CD4-positive, alpha-beta T cell treated with Interleukin-12 subunit alpha and Interleukin-12 subunit beta, for 1 hour (primary cell): ENCODE measurements around the gene GP1BB.
"Not testable (repeated sequence)": the region's sequence is repeated elsewhere in the genome, so short reads cannot be mapped to it uniquely, and the experiment has no call there.

Source experiments
- DNase-seq: peaks from one replicate; pipeline ENCODE4 v3.0.0-alpha.2; 2020

Gene GP1BB

DNA sequence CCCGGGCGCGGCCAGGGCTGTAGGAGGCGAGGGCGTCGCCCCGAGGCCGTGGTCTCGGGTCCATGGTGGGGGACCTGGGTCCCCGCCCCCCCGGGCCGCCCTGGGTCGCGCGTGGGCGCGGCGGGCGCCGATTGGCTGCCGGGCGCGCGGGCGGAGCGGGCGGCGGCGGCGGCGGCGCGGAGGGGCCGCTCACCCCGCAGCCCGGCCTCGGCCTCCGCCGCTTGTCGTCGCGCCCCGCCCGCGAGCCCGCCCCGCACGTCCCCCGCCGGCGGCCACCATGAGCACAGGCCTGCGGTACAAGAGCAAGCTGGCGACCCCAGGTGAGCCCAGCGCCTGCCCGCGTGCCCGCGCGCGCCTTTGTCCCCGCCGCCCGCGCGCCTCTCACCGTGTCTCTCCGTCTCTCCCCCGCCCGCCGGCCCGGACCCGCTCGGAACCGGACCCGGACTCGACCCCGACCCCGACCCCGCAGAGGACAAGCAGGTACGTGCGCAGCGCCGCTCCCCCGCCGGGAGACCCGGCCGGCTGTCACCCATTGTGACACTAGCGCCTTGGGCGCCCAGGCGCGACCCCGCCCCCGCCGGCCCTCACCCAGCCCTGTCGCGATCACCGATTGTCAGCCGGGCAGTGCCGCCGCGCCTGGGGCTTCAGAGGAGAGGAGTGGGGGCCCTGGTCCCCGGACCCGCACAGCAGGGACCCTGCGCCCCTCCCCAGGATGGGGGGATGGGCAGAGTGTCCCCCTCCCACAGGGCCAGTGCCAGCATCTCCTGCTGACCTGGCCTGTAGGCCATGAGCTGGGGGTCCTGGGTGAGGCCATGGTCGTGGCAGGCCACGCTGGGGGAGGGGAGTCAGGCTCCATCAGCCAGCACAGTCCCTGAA, 8.8 kb upstream of the GP1BB start, which contains the start of gene SEPTIN5:
TSS of gene SEPTIN5 (plus strand) at position 192 of the 876 bp plus-strand sequence. CDS start at position 278, 86 bp downstream.
- DNase-seq: no peak

DNA sequence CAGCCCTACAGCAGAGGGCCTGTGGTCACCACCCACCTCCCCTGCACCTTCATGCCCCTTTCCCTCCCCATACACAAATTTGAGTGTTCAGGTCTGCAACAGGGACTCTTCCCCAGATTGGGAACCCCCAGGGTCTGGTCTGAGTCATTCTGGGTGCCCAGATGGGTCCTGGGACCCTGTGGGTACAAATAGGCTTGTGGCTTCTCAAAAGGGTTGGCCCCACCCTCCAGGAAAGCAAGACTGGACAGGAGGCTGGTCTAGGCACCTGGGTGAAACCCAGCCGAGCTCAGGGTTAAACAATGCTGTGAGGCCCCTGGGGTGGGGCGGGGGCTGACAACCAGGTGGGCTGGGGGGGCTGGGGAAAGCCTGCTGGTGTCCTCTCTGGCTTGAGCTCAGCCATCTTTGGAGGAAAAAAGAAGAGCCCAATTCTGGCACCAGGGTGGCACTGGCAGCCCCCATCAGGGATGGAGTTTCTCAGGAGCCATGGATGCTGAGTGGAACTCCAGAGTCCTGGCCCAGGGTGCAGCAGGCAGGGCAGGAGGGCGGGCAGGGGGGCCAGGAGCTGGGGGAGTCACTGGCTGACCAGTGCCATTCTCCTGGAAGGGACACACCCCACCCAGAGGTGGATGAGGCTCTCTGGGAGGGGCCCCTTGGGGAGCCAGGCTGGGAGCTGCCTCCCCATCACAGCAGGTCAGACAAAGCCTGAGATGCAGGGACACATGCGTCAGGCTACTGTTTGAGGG, 8.0 kb upstream of the GP1BB start:
- no peak for DNase-seq

DNA sequence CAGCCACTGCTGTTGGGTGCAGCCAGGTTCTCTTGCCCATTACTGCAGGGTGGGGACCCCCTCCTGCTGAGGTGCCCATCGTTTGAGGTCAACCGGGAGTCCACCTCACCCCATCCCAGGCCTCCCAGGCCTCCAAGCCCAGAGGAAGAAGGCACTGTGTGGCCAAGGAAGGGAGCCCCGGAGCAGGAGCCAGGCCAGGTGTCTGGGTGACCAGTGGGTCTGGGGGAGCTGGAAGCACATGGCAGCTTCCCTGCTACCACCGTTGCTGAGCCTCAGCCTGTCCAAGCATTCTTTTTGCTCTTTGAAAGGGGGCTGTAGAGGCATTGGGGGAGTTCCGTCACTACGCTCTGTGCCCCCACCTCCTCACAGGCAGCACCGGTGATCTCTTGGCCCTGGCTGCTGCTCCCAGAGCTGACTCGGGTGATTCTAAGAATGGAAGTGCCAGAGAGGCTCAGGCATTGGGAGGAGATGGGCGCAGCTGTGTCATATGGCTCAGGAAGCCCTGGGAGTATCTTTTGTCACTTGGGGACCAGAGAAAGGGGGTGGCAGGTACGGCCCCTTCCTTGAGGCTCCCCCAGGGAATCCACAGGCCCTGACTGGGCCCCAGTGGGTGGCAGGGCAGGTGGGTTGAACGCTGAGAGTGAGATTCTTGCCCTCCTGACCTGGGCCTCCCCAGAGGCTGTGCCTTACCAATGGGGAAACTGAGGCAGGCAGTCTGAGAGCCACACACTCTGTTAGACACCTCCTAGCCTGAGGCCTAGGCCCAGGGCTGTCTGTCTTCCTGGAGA, 7.1 kb upstream of the GP1BB start:
- no peak for DNase-seq

DNA sequence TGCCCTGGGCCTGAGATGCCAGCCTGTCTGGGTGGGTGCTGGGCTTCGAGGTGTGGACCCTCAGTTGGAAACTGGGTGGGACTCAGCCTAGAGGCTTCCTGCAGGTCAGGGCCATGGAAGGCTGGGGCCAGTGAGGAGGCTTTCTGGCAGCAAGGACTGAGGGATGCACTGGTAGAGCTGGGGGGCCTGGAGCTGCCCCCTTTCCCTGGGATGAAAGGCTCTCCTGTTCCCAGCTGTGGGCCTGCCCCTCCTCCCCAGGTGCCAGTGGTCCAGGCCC, 6.6 kb upstream of the GP1BB start:
- no peak for DNase-seq

DNA sequence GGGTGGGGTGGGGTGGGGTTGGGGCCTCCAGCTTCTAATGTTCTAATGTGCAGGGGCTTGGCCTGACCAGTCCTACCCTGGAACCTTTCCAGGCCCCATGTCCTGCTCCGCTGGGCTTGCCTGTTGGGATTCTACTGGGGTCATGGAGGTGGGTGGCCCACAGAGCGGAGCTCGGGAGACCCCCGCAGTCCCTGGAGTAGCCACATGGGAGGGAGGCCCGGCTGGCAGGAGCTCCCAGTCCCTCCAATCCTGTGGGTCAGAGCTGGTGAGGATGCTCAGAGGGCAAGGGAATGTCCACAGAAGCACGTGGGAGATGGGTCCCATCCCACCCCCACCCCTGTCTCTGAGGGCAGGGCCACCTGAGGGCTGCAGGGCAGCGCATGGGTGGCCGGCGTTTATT, 6.2 kb upstream of the GP1BB start:
- no peak for DNase-seq

DNA sequence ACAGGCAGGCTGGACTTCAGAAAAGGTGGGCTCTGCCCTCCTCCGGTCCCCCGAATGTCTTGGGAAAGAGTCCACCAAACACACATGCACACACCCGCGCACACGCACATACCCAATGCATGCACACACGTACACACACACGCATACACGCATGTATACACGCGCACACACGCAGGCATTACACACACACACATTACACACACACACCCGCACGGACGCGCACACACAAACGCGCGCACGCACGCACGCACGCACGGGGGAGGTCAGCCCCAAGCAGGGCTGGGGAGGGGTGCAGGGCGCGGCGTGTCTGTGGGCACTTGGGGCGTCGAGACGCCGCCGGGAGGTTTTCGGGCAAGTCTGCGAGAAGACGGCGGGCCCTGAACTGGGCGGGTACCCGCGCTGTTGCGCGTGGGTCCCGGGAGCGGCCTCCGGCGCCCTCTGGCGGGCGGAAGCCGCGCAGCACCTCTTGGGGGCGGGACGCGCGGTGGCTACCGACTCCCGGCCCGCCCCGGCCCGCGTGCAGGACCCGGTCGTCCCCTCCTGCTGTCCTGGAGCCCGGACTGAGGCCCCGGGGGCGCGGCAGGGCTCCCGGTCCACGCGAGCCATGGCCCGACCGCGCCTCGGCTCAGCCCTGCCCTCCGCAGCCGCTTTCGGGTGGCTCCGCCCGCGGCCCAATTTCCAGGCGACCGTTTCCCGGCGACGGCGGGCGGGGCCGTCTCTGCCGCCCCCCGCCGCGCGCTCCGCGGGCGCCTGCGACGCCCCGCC, 5.5 kb upstream of the GP1BB start:
- peak; percentile 86 for DNase-seq

DNA sequence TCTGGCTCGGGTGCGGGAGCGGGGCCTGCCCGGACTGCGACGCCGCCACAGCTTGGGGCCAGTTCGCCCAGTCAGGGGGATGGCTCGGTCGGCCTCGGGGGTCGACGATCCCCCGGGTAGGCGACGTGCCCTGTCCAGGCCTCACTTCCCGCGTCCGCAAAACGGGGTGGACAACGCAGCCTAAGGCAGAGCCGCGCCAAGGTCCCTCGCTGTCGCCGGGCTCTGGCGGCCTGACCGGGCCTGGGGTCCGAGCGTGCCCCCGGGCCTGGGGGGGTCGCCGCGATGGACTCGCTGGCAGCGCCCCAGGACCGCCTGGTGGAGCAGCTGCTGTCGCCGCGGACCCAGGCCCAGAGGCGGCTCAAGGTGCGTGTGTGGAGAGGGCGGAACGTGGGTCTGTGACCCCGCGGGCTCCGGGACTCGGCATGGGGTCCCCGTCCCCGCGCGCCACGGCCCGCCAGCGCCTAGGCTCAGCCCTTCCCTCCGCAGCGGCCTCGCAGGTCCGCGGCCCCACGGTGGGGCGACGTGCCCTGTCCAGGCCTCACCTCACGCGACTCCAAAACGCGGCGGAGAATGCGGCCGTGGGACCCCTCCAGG, 4.8 kb upstream of the GP1BB start:
- DNase-seq: no peak

DNA sequence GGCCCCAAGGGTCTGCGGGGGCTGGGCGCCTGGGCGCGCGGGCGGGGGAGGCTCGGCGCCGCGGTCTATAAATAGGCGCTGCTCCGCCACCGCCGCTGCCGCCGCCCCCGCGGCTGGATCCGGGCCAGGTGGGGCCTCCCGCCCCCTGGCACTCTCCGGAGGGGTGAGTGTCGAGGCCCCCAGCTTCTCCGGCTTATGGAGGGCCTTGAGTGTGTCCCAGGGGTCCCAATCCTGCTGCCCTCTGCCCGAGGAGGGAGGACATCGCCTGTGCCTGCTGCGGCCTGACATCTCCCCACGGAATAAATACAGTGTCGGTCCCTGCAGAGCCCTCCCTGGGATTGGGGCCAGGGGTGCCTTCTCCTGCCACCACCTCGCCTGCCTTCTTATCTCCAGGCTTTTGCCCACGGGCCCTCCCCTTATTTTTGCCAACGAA, 4.3 kb upstream of the GP1BB start:
- DNase-seq: no peak

DNA sequence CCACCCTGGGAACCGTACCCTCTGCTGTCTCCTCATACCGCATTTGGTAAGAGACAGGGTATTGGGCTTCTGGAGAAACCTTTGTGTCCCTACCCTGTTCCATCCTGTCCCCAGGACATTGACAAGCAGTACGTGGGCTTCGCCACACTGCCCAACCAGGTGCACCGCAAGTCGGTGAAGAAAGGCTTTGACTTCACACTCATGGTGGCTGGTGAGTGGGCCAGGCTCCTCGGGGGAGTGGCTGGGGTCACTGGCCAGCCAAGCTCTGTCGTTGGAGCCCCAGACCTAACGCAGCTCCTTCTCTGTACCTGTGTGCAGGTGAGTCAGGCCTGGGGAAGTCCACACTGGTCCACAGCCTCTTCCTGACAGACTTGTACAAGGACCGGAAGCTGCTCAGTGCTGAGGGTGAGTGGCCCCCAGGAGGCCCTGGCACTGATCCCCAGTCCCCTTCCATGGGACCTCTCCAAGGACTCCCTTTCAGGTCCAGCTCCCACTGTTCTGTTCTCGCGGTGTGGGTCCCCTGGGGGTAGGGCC, 3.8 kb upstream of the GP1BB start:
- no peak for DNase-seq

DNA sequence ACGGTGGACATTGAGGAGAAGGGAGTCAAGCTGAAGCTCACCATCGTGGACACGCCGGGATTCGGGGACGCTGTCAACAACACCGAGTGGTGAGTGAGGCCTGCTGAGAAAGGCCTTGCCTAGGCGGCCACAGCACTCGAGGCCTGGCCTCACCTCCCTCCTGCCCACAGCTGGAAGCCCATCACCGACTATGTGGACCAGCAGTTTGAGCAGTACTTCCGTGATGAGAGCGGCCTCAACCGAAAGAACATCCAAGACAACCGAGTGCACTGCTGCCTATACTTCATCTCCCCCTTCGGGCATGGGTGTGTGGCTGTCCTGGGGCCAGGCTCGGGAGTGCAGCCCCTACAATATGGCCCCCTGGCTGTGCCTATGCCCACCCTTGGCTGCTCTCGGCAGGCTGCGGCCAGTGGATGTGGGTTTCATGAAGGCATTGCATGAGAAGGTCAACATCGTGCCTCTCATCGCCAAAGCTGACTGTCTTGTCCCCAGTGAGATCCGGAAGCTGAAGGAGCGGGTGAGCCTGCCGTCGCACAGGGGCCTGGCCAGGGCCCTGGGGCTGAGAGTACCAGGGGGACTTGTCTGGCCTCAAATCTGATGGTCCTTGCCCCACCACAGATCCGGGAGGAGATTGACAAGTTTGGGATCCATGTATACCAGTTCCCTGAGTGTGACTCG, 3.0 kb upstream of the GP1BB start:
- no peak for DNase-seq

DNA sequence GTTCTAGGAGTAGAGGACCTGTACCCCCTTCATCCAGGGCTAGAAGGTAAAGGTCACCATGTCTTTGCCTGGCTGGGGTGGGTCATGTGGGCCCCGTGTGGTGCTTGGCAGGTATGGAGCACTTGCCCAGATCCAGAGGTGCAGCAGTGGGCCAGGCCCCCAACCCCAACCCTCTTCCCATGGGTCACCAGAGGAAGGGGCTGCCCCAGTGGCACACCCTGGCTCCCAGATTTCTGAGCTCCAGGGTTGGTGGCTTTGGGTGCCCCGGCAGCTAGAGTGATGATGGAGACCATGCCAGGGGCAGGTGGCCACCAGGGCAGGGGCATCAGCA, 2.4 kb upstream of the GP1BB start:
- DNase-seq: no peak

DNA sequence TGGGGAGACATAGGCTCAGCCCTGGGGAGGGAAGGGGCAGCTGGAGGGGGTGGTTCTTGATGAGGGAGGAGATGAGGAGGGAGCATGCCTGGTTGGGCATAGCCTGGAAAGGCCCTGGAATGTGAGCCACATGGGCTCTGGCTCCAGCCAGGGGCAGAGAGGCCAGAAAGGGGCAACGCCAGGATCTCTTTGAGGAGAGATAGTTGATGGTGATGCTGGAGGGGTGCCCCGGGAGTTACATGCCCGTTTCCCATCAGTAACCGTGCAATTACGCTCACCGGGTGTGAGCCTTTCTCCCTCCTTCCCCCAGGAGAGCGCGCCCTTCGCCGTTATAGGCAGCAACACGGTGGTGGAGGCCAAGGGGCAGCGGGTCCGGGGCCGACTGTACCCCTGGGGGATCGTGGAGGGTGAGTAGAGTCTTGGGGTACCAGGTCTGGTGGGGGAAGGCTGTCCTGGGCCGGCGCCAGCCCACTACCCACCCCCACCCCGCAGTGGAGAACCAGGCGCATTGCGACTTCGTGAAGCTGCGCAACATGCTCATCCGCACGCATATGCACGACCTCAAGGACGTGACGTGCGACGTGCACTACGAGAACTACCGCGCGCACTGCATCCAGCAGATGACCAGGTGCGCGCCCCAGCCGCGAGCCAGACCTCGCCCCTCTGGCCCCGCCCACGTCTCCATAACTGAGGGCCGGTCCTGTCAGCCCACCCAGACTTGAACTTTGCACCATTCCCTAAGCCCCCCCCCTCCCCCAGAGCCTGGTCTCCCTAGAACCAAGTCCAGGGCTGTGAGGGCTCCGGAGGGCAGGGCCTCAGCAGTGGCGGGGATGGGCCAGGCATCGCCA, 1.8 kb upstream of the GP1BB start:
- no peak for DNase-seq

DNA sequence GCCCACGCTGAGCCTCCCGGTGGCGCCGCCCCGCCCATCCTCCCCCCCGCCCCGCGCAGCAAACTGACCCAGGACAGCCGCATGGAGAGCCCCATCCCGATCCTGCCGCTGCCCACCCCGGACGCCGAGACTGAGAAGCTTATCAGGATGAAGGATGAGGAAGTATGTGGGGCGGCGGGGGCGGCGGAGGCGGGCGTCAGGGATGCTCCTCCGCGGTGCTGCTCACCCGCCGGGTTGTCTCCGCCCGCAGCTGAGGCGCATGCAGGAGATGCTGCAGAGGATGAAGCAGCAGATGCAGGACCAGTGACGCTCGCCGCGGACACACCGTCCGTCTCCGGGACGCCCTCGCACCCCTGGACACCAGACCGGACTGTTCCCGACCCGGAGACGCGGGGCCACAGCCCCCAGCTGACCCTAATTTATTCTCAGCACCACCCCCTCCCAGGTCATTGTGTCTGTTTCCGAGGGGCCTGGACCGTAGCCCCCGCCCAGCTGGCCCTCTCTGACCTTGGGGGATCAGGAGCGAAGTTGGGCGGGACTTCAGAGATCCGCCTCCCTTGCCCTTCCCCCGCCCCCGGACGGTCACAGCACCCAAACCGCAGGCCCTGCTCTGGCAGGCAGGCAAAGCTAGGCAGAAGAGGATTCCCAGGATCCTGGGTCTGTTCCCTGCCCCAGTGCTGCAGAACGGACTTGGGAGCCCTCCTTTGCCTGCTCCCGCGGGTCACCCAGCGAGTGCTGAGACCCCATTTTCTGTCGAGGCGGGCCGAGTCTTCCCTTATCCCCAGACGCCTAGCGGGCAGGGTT, 959 bp upstream of the GP1BB start:
- no peak for DNase-seq

DNA sequence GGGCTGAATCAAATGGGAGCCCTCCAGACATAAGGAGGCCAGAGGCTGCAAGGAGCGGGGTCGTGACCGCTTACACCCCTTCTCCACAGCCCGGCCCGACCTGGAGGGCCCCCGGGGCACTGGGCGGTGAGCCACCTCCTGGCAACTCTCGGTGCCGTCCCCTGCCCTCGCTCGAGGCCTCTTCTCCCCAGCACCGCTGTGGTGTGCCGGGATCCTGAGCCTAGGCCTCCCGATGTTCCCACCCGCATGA, 432 bp upstream of the GP1BB start:
- DNase-seq: no peak

DNA sequence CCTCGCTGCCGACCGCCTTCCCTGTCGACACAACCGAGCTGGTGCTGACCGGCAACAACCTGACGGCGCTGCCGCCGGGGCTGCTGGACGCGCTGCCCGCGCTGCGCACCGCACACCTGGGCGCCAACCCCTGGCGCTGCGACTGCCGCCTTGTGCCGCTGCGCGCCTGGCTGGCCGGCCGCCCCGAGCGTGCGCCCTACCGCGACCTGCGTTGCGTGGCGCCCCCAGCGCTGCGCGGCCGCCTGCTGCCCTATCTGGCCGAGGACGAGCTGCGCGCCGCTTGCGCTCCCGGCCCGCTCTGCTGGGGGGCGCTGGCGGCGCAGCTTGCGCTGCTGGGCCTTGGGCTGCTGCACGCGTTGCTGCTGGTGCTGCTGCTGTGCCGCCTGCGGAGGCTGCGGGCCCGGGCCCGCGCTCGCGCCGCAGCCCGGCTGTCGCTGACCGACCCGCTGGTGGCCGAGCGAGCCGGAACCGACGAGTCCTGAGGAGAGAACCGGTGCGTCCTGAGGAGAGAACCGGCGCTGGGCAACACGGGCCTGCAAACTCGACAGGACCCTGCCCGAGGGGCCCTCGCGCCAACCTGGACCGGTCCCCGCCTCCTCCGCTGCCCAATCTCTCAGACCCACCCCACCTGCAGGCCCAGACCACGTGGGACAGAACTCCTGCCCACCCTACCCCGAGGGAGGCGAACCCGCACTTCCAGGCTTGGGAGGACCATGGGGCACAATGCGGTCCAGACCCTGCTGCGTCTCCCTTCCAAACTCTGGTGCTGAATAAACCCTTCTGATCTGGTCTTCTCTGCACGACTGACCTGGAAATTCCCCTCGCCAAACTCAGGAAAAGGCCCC, 866 bp downstream of the GP1BB start:
- DNase-seq: no peak

DNA sequence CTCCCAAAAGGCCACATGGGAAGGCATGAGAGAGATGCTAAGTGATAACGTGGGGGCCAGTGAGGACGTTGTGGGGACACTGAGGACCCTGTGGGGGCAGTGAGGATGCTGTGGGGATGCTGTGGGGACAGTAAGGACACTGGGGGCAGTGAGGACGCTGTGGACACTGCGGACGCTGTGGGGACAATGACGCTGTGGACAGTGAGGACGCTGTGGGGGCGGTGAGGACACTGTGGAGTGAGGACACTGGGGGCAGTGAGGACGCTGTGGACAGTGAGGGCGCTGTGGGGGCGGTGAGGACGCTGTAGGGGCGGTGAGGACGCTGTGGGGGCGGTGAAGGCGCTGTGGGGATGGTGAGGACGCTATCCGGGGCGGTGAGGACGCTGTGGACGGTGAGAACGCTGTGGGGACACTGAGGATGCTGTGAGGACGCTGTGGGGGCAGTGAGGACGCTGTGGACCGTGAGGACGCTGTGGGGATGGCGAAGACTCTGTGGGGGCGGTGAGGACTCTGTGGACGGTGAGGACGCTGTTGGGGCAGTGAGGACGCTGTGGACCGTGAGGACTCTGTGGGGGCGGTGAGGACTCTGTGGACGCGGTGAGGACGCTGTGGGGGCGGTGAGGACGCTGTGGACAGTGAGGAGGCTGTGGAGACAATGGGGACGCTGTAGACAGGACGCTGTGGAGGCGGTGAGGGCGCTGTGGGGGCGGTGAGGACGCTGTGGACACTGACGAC, 1.8 kb downstream of the GP1BB start:
- no peak for DNase-seq

DNA sequence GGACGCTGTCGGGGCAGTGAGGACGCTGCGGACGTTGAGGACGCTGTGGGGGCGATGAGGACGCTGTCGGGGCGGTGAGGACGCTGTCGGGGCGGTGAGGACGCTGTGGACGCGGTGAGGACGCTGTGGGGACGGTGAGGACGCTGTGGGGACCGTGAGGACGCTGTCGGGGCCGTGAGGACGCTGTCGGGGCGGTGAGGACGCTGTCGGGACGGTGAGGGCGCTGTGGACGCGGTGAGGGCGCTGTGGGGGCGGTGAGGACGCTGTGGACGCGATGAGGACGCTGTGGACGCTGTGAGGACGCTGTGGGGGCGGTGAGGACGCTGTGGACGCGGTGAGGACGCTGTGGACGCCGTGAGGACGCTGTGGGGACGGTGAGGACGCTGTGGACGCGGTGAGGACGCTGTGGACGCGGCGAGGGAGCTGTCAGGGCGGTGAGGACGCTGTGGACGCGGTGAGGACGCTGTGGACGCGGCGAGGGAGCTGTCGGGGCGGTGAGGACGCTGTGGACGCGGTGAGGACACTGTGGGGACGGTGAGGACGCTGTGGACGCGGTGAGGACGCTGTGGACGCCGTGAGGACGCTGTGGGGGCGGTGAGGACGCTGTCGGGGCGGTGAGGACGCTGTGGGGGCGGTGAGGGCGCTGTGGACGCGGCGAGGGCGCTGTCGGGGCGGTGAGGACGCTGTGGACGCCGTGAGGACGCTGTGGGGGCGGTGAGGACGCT, 2.9 kb downstream of the GP1BB start:
- DNase-seq: not testable (repeated sequence)
